HL-60 (cell line): ENCODE results near the gene TMCO4.
A peak's percentile ranks its signal among the peaks of the same experiment; 100 is the strongest.
"Not testable (repeated sequence)": the region's sequence is repeated elsewhere in the genome, so short reads cannot be mapped to it uniquely, and the experiment has no call there.

ENCODE experiments used
- DNase-seq, 2 experiments: peaks; one replicate each; pipeline ENCODE4 v3.0.0-alpha.2; 2010 to 2020; ENCODE audit warnings: low read depth in 1 of 2, low spot score in 1 of 2
- H3K27ac ChIP-seq: fragments of 250-450 bp; sonication (Bioruptor Pico); replicated peaks from 2 replicates; pipeline ENCODE4 v1.5.1; 2020; ENCODE audit warnings: mild to moderate bottlenecking, moderate library complexity
- H3K27me3 ChIP-seq: fragments of 250-450 bp; sonication (Bioruptor Pico); 2 replicates; pipeline ENCODE4 v1.5.1; 2021; ENCODE audit warnings: mild to moderate bottlenecking, moderate library complexity; ENCODE audit not compliant: insufficient read depth, poor library complexity, severe bottlenecking
- H3K4me3 ChIP-seq: replicated peaks from 2 replicates; pipeline ENCODE4 v1.5.1; 2011; ENCODE audit warnings: mild to moderate bottlenecking, control low read depth, low read length; ENCODE audit not compliant: insufficient read depth
- GABPA ChIP-seq: IDR thresholded peaks from 2 replicates; pipeline ENCODE4 v1.6.1; 2012; ENCODE audit warnings: low read depth
- POLR2AphosphoS5 ChIP-seq: IDR thresholded peaks from 2 replicates; pipeline ENCODE4 v1.6.1; 2012; ENCODE audit warnings: low read depth
- SPI1 ChIP-seq: IDR thresholded peaks from 2 replicates; pipeline ENCODE4 v1.6.1; 2012; ENCODE audit warnings: low read depth, mild to moderate bottlenecking, borderline replicate concordance
- long read RNA-seq: library from polyadenylated mRNA; unstranded; transcript quantifications from one replicate; pipeline ENCODE4 v2.0.0, GENCODE V29; 2020
- TF ChIP-seq, protein P1 (sequence below): IDR thresholded peaks from one replicate; pipeline ENCODE4 v1.5.1; 2011; ENCODE audit warnings: low read length, control low read depth, inconsistent platforms; ENCODE audit not compliant: insufficient read depth
- TF ChIP-seq, protein P2 (sequence below): IDR thresholded peaks from 2 replicates; pipeline ENCODE4 v1.6.1; 2012; ENCODE audit warnings: low read depth; ENCODE audit not compliant: insufficient replicate concordance

The TMCO4 gene
- long read RNA-seq, result 0 reads

DNA sequence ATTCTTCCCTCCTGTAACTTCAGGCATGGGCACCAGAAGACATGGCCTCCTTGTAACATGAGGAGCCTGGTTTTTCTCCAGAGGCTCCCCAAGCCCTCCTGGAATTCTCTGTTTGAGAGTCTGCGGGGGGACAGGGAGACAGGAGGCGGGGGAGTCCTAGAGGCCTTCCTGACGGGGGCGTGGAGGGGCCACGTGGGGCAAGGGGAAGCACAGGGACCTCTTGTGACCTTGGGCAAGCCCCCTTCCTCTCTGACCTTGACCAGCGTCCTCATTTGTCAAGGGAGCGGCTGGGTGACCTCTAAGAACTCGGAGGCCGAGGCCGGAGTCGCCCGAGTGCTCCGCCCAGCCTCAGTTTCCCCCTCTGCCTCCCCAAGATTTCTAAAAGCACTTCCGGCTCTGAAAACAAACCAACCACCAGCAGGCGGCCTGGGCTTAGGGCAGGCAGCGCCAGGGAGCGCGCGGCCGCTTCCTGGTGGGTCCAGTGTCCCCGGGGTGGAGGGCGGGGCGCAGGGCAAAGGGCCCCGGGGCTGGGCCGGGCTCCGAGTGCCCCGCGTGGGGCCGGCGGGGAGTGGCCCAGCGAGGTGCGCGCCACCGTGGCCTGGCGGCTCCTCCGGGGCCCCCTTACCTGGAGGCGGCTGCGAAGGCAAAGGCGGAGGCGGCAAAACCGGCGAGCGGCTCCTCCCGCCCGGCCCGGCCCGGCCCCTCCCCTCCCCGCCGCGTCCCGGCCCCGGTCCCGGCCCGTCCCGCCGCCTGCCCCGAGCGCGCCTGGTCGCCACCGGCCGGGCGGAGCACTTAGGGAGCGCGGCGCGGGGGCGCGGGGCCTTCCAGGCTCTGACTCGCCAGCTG, at the start of gene TMCO4:
TSS of gene TMCO4 (minus strand) at position 687 of the 846 bp plus-strand sequence. CDS start 19,158 bp downstream, outside the sequence.
- Histone ChIP-seq H3K27ac (no peak within 1 kb of the TSS), H3K27me3 (peaks cover 12% of the 10 kb centered on the region), H3K4me3 (peak within 1 kb of the TSS; percentile 40)
- TF ChIP-seq, protein P1, sequence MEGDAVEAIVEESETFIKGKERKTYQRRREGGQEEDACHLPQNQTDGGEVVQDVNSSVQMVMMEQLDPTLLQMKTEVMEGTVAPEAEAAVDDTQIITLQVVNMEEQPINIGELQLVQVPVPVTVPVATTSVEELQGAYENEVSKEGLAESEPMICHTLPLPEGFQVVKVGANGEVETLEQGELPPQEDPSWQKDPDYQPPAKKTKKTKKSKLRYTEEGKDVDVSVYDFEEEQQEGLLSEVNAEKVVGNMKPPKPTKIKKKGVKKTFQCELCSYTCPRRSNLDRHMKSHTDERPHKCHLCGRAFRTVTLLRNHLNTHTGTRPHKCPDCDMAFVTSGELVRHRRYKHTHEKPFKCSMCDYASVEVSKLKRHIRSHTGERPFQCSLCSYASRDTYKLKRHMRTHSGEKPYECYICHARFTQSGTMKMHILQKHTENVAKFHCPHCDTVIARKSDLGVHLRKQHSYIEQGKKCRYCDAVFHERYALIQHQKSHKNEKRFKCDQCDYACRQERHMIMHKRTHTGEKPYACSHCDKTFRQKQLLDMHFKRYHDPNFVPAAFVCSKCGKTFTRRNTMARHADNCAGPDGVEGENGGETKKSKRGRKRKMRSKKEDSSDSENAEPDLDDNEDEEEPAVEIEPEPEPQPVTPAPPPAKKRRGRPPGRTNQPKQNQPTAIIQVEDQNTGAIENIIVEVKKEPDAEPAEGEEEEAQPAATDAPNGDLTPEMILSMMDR, result no peak
- no peak for TF ChIP-seq SPI1
- DNase-seq, result peak in 1 of 2 experiments; percentile 49

DNA sequence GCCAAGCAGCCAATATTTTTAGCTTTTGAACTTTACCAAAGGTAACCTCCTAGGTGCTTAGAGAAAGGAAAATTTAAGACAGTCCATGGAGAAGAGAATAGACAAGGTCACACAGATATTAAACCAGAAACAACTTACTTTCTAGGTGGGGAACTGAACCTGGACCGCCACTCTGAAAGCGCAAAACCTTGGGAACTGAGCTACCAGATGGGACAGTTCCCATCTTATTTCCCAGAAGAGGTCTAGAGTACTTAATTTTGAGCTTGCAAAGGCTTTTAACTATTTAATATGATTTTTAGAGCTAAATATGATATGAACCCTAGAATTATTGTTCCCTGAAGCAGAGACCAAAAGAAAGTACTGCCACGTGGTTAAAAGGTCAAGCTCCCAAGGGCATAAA, 49.6 kb upstream of the TMCO4 start:
- not testable (repeated sequence) for H3K4me3 ChIP-seq, H3K27me3 ChIP-seq, DNase-seq, H3K27ac ChIP-seq

DNA sequence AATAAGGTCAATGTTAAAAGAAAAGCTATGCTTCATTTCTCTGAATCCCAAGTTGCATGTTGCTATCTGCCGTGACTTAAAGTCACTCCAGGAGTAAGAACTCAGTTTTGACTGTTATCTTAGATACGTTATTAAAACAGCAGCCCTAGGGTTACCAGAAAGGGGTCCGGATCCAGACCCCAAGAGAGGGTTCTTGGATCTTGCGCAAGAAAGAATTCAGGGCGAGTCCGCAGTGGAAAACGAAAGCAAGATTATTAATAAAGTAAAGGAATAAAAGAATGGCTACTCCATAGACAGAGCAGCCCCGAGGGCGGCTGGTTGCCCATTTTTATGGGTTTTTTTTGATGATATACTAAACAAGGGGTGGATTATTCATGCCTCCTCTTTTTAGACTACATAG, 47.6 kb upstream of the TMCO4 start:
- not testable (repeated sequence) for H3K27me3 ChIP-seq, H3K4me3 ChIP-seq, H3K27ac ChIP-seq, DNase-seq

DNA sequence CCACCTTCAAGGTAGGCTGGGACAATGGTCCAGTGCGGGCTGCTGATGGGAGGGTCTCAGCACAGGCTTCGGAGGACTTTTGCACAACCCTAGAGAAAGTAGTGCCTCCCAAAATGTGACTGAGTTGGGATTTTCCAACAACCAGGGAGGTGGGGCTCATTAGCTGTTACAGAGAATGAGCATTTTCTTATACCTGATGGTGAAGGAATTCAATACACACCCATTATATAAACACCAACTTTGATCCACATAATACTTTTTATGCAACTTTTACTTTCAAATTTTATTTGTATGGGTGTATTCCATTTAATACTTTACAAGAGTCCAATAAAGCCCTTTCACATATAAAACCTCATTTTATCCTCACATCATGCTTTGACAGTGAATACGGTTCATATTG, 46.6 kb upstream of the TMCO4 start:
- H3K4me3 ChIP-seq, result no peak overlapping the region
- H3K27me3 ChIP-seq, result peaks cover 2% of the 10 kb centered on the region
- DNase-seq, result no peak
- no peak overlapping the region for H3K27ac ChIP-seq
- TF ChIP-seq SPI1, result no peak
- TF ChIP-seq, protein P2, sequence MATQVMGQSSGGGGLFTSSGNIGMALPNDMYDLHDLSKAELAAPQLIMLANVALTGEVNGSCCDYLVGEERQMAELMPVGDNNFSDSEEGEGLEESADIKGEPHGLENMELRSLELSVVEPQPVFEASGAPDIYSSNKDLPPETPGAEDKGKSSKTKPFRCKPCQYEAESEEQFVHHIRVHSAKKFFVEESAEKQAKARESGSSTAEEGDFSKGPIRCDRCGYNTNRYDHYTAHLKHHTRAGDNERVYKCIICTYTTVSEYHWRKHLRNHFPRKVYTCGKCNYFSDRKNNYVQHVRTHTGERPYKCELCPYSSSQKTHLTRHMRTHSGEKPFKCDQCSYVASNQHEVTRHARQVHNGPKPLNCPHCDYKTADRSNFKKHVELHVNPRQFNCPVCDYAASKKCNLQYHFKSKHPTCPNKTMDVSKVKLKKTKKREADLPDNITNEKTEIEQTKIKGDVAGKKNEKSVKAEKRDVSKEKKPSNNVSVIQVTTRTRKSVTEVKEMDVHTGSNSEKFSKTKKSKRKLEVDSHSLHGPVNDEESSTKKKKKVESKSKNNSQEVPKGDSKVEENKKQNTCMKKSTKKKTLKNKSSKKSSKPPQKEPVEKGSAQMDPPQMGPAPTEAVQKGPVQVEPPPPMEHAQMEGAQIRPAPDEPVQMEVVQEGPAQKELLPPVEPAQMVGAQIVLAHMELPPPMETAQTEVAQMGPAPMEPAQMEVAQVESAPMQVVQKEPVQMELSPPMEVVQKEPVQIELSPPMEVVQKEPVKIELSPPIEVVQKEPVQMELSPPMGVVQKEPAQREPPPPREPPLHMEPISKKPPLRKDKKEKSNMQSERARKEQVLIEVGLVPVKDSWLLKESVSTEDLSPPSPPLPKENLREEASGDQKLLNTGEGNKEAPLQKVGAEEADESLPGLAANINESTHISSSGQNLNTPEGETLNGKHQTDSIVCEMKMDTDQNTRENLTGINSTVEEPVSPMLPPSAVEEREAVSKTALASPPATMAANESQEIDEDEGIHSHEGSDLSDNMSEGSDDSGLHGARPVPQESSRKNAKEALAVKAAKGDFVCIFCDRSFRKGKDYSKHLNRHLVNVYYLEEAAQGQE, result no peak
- TF ChIP-seq, protein P1, result no peak
- no peak for TF ChIP-seq GABPA
- TF ChIP-seq POLR2AphosphoS5, result no peak

DNA sequence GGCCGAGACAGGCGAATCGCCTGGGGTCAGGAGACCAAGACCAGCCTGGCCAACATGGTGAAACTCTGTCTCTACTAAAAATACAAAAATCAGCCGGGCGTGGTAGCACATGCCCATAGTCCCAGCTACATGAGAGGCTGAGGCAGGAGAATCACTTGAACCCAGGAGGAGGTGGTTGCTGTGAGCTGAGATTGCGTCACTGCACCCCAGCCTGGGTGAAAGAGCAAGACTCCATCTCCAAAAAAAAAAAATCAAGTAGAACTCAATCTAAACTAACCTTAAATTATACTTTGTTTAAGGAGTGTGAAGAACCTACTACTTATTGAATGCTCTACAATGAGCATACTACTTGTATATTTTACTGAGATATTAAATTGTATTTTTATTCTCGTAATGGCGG, 45.8 kb upstream of the TMCO4 start:
- peaks cover 2% of the 10 kb centered on the region for H3K27me3 ChIP-seq
- no peak overlapping the region for H3K27ac ChIP-seq
- TF ChIP-seq GABPA (no peak), SPI1 (no peak), POLR2AphosphoS5 (no peak)
- TF ChIP-seq, protein P2, result no peak
- TF ChIP-seq, protein P1, result no peak
- no peak overlapping the region for H3K4me3 ChIP-seq
- no peak for DNase-seq
